K562 (cell line): Measurements from ENCODE around the gene UBN1. TPM values are rescaled to one million over a fixed set of nuclear protein-coding genes. Genes with fewer than 3 reads are reported as not detected.

ENCODE experiments used
- ATAC-seq: fragments of 200-7000 bp; cut with Tn5 transposase; 3 replicates; pipeline ENCODE4 v1.9.1; 2020; ENCODE audit warnings: moderate library complexity
- BruUV-seq: library from RNA; stranded (reverse); fragments of 400-500 nt; replicated peaks from 2 replicates; lab custom pipeline; 2021; lab: Mats Ljungman, UMichigan
- CTCF ChIA-PET: fragments of 300-600 bp; formaldehyde crosslinking; extraction: SDS; loops from one replicate; lab custom pipeline; 2021; ENCODE audit warnings: low intra/inter-chr PET ratio; lab: Yijun Ruan, JAX
- POLR2A ChIA-PET: fragments of 300-600, 350-650 bp; sonication (Branson Sonifier 250); formaldehyde crosslinking; extraction: SDS; loops from one replicate; lab custom pipeline; 2021; ENCODE audit warnings: antibody characterized with exemption, inconsistent platforms; lab: Yijun Ruan, JAX
- DNase-seq, 4 experiments: peaks; one replicate each; pipeline versions ENCODE4 v3.0.0 to v3.0.0-alpha.2; 2011 to 2018; ENCODE audit warnings: low spot score in 3 of 4, mixed read lengths in 3 of 4; ENCODE audit errors: extremely low read depth in 1 of 4
- FAIRE-seq: peaks from 2 replicates; lab custom pipeline; 2011; peaks lifted over from hg19 to GRCh38; lab: Jason Lieb, UNC
- H2AFZ ChIP-seq: 2 replicates; pipeline ENCODE4 v1.6.0; 2011; ENCODE audit warnings: low read depth, low read length, control low read depth, inconsistent platforms
- H3K27ac ChIP-seq: fragments of 200-600 bp; 3 replicates; pipeline ENCODE4 v1.8.0; 2011; ENCODE audit warnings: low read depth, mild to moderate bottlenecking, control low read depth, inconsistent platforms, low read length, moderate library complexity, mixed read lengths; ENCODE audit errors: extremely low read depth
- H3K27me3 ChIP-seq, 2 experiments: fragments of 300-600 bp in 1 of 2; 2 replicates in 1 of 2; 3 replicates in 1 of 2; pipeline versions ENCODE4 v1.6.0 to v1.8.0; 2011; ENCODE audit warnings: inconsistent platforms in 2 of 2, low read length in 2 of 2, mild to moderate bottlenecking in 1 of 2, mixed read lengths in 1 of 2, moderate library complexity in 1 of 2; ENCODE audit not compliant: control insufficient read depth in 2 of 2, insufficient read depth in 2 of 2
- H3K36me3 ChIP-seq: fragments of 300-600 bp; 3 replicates; pipeline ENCODE4 v1.8.0; 2011; ENCODE audit warnings: mild to moderate bottlenecking, low read length, inconsistent platforms; ENCODE audit not compliant: control insufficient read depth, insufficient read depth
- H3K4me1 ChIP-seq, 2 experiments: fragments of 200-600 bp in 1 of 2; replicated peaks in 1 of 2; 2 replicates in 1 of 2; 3 replicates in 1 of 2; pipeline versions ENCODE4 v1.5.1 to v1.8.0; 2011; ENCODE audit warnings: inconsistent platforms in 2 of 2, low read length in 2 of 2, mild to moderate bottlenecking in 1 of 2, mixed read lengths in 1 of 2, moderate library complexity in 1 of 2; ENCODE audit not compliant: control insufficient read depth in 2 of 2, insufficient read depth in 2 of 2
- H3K4me2 ChIP-seq: 2 replicates; pipeline ENCODE4 v1.6.1; 2011; ENCODE audit warnings: low read length, control low read depth, inconsistent platforms, mixed read lengths; ENCODE audit not compliant: insufficient read depth
- H3K4me3 ChIP-seq: fragments of 200-600 bp; sonication (generic), shearing (Covaris generic); 2 replicates; pipeline ENCODE4 v1.5.1; 2016; ENCODE audit warnings: control low read depth, inconsistent platforms
- H3K79me2 ChIP-seq: fragments of 200-600 bp; 3 replicates; pipeline ENCODE4 v1.8.0; 2011; ENCODE audit warnings: low read length, inconsistent platforms; ENCODE audit not compliant: control insufficient read depth, insufficient read depth
- H3K9ac ChIP-seq, 2 experiments: 2 replicates each; pipeline versions ENCODE4 v1.6.0 to v1.6.1; 2011; ENCODE audit warnings: low read depth in 2 of 2, low read length in 2 of 2, control low read depth in 1 of 2, inconsistent platforms in 1 of 2, mild to moderate bottlenecking in 1 of 2, mixed read lengths in 1 of 2; ENCODE audit not compliant: insufficient read depth in 1 of 2
- H3K9me1 ChIP-seq: one replicate; pipeline ENCODE4 v1.6.0; 2011; ENCODE audit warnings: inconsistent platforms, mild to moderate bottlenecking, low read length, moderate library complexity; ENCODE audit not compliant: control insufficient read depth, insufficient read depth
- H3K9me3 ChIP-seq: replicated peaks from 2 replicates; pipeline ENCODE4 v1.5.1; 2011; ENCODE audit warnings: low read depth, low read length, inconsistent platforms; ENCODE audit not compliant: control insufficient read depth, insufficient read depth
- H4K20me1 ChIP-seq: replicated peaks from 2 replicates; pipeline ENCODE4 v1.6.1; 2011; ENCODE audit warnings: low read length, inconsistent platforms, mixed read lengths; ENCODE audit not compliant: control insufficient read depth, insufficient read depth
- WGBS: fragments of 100-300 bp; shearing (Covaris generic); methylation state at CpG from one replicate; pipeline ENCODE4 v1.1.6; 2016; ENCODE audit warnings: low coverage, mixed read lengths; ENCODE audit not compliant: insufficient coverage; ENCODE audit errors: missing lambda C conversion rate; 5-methylcytosine and 5-hydroxymethylcytosine counted together
- in situ Hi-C: fragments of 300-500 bp; cut with MboI; formaldehyde crosslinking; loops from 4 replicates; pipeline ENCODE4 v1.15.0; 2018; ENCODE audit warnings: inconsistent platforms, mixed read lengths
- intact Hi-C: fragments of 100-400 bp; cut with micrococcal nuclease; formaldehyde crosslinking; loops from 2 replicates; pipeline ENCODE4 v1.14.2; 2022
- polyA plus RNA-seq, 8 experiments: library from polyadenylated mRNA; depleted of rRNA in 4 of 8; stranded (reverse) in 5 of 8; unstranded in 3 of 8; fragments of >200 nt; fragmentation: Nextera tagmentation in 2 of 8; fragmentation: Illumina TruSeq in 1 of 8; extraction: Ambion mirVana in 2 of 8; extraction: Trizol in 1 of 8; gene quantifications; 2 replicates each; pipeline versions ENCODE4 v1.2.1 to v1.2.3, GENCODE V29; 2011 to 2014; ENCODE audit warnings: inconsistent platforms in 1 of 8, missing spikeins in 1 of 8
- total RNA-seq, 7 experiments: library from RNA; depleted of rRNA in 6 of 7; stranded (reverse); fragments of >200 nt in 6 of 7; fragmentation: Illumina TruSeq in 2 of 7; extraction: Trizol in 2 of 7; gene quantifications; 2 replicates each; pipeline versions ENCODE4 v1.2.1 to v1.2.3, GENCODE V29; 2011 to 2021; ENCODE audit warnings: low replicate concordance in 1 of 7
- TF ChIP-seq, protein P1 (sequence below): IDR thresholded peaks from 2 replicates; pipeline ENCODE4 v1.6.1; 2014; ENCODE audit warnings: antibody characterized with exemption
- TF ChIP-seq, protein P2 (sequence below): fragments of 450-650 bp; IDR thresholded peaks from 2 replicates; pipeline ENCODE4 v1.6.1; 2018; ENCODE audit not compliant: partially characterized antibody

Gene UBN1
- total and polyA plus RNA-seq, 9 of the 15 experiments (the other 6 are each of a cell fraction or from before 2014, with no cell fraction given): 1.5 to 45.7 (median 20.6) TPM

DNA sequence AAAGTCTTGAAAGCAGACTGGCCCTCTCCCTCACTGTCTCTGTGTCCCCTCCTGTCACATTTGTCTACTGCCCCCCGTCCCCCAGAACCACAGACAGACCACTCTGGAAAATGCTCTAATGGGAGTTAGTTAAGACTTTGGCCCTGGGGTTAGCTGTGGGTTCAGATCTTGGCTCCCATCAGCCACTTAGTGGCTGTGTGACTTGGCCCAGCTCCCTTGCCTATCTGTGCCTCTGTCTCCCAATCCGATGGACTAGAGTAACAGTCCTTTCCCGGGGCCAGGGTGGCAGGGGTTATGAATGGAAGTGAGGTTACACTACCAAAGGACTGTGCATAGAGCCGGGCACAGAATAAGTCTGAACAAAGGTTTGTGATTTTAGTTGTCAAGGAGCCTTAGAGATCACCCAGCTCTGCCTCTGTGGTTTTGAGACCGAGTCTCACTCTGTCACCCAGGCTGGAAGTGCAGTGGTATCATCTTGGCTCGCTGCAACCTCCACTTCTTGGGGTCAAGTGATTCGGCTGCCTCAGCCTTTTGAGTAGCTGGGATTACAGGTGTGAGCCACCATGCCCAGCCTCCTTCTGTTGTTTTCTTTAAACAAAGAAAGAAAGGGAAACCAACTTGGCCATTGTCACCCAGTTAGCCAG lies 66.0 kb downstream of the UBN1 start:
- intact Hi-C loops: no loop called here
- ChIA-PET CTCF (no interaction called here), POLR2A (interaction anchor here (0.8 to 2.0 kb wide), 3 partner anchors 13 to 127 kb away, joined by 3 to 6 read pairs (median 3); no protein-coding TSS in a partner anchor)
- no peaks in the 10 kb centered on the region for H3K79me2 ChIP-seq
- no peaks in the 10 kb centered on the region for H3K36me3 ChIP-seq
- peaks cover 0 to 4% of the 10 kb centered on the region in 2 experiments; a peak in 1 of 5 replicates for H3K4me1 ChIP-seq
- no peak overlapping the region for H3K4me2 ChIP-seq
- FAIRE-seq (peak; percentile 23), DNase-seq (no peak), ATAC-seq (peak; percentile 26; the same call in 2 of the 3 replicates)
- in situ Hi-C loops: no loop called here
- H3K27me3 ChIP-seq: peaks cover 4 to 26% of the 10 kb centered on the region in 2 experiments; a peak in 3 of 5 replicates
- TF ChIP-seq, protein P1, sequence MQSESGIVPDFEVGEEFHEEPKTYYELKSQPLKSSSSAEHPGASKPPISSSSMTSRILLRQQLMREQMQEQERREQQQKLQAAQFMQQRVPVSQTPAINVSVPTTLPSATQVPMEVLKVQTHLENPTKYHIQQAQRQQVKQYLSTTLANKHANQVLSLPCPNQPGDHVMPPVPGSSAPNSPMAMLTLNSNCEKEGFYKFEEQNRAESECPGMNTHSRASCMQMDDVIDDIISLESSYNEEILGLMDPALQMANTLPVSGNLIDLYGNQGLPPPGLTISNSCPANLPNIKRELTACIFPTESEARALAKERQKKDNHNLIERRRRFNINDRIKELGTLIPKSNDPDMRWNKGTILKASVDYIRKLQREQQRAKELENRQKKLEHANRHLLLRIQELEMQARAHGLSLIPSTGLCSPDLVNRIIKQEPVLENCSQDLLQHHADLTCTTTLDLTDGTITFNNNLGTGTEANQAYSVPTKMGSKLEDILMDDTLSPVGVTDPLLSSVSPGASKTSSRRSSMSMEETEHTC: no peak
- TF ChIP-seq, protein P2, sequence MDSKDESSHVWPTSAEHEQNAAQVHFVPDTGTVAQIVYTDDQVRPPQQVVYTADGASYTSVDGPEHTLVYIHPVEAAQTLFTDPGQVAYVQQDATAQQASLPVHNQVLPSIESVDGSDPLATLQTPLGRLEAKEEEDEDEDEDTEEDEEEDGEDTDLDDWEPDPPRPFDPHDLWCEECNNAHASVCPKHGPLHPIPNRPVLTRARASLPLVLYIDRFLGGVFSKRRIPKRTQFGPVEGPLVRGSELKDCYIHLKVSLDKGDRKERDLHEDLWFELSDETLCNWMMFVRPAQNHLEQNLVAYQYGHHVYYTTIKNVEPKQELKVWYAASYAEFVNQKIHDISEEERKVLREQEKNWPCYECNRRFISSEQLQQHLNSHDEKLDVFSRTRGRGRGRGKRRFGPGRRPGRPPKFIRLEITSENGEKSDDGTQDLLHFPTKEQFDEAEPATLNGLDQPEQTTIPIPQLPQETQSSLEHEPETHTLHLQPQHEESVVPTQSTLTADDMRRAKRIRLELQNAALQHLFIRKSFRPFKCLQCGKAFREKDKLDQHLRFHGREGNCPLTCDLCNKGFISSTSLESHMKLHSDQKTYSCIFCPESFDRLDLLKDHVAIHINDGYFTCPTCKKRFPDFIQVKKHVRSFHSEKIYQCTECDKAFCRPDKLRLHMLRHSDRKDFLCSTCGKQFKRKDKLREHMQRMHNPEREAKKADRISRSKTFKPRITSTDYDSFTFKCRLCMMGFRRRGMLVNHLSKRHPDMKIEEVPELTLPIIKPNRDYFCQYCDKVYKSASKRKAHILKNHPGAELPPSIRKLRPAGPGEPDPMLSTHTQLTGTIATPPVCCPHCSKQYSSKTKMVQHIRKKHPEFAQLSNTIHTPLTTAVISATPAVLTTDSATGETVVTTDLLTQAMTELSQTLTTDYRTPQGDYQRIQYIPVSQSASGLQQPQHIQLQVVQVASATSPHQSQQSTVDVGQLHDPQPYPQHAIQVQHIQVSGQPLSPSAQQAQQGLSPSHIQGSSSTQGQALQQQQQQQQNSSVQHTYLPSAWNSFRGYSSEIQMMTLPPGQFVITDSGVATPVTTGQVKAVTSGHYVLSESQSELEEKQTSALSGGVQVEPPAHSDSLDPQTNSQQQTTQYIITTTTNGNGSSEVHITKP: peak; percentile 40
- H4K20me1 ChIP-seq: no peaks in the 10 kb centered on the region
- H3K9me3 ChIP-seq: no peaks in the 10 kb centered on the region
- no TSS peak for BruUV-seq
- H3K9me1 ChIP-seq: no peaks in the 10 kb centered on the region
- H3K9ac ChIP-seq: no peak overlapping the region
- no peak overlapping the region for H2AFZ ChIP-seq
- 4% methylated on average over 7 of the region's 7 CpGs for WGBS
- H3K27ac ChIP-seq: no peak overlapping the region
- no peak overlapping the region for H3K4me3 ChIP-seq
